ENCODE data around the gene FANCF. TPM values are rescaled to one million over a fixed set of nuclear protein-coding genes. Genes with fewer than 3 reads are reported as not detected.

The FANCF gene, protein sequence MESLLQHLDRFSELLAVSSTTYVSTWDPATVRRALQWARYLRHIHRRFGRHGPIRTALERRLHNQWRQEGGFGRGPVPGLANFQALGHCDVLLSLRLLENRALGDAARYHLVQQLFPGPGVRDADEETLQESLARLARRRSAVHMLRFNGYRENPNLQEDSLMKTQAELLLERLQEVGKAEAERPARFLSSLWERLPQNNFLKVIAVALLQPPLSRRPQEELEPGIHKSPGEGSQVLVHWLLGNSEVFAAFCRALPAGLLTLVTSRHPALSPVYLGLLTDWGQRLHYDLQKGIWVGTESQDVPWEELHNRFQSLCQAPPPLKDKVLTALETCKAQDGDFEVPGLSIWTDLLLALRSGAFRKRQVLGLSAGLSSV
- 9.0 TPM for polyA plus RNA-seq (2013, experiment 1 of 2)
- 8.0 TPM for polyA plus RNA-seq (2013, experiment 2 of 2)

DNA sequence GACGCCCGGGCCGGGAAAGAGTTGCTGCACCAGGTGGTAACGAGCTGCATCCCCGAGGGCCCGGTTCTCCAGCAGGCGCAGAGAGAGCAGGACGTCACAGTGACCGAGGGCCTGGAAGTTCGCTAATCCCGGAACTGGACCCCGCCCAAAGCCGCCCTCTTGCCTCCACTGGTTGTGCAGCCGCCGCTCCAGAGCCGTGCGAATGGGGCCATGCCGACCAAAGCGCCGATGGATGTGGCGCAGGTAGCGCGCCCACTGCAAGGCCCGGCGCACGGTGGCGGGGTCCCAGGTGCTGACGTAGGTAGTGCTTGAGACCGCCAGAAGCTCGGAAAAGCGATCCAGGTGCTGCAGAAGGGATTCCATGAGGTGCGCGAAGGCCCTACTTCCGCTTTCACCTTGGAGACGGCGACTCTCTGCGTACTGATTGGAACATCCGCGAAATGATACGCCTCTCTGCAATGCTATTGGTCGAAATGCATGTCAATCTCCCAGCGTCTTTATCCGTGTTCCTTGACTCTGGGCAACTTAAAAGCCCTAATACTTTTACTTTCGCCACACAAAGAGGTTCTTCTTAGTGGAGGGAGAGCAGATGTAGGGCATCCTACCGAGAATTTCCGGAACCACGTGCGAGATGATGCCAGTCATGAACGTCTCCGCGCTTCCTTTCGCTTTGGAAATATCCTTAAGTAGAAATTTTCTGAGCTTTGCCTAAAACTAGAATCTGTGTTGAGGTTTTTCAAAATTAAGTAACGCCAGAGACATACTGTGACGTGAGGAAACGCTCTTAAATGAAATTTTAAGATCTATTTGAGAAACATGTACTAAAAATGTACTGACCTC, at the start of gene FANCF:
TSS of gene FANCF (minus strand) at position 376 of the 840 bp plus-strand sequence. CDS start at position 363, 13 bp downstream.
- WGBS, 2 experiments (ENCODE audit: insufficient coverage in 2 of 2): 5 to 6% methylated on average over 45 to 48 of the region's 55 CpGs
- Histone ChIP-seq H3K27ac (ENCODE audit: low read depth, low read length, severe bottlenecking) (peak within 1 kb of the TSS; percentile 82), H3K4me3 (ENCODE audit: extremely low read depth, insufficient read depth, low read length, poor library complexity, severe bottlenecking) (peak within 1 kb of the TSS; percentile 68), H3K36me3 (ENCODE audit: control insufficient read depth, insufficient read depth, low read length) (no peaks in the 10 kb centered on the region), H3K4me1 (ENCODE audit: control insufficient read depth, insufficient read depth, low read length, poor library complexity, severe bottlenecking) (no peaks in the 10 kb centered on the region), H3K9me3 (ENCODE audit: control insufficient read depth, low read length) (no peaks in the 10 kb centered on the region)

DNA sequence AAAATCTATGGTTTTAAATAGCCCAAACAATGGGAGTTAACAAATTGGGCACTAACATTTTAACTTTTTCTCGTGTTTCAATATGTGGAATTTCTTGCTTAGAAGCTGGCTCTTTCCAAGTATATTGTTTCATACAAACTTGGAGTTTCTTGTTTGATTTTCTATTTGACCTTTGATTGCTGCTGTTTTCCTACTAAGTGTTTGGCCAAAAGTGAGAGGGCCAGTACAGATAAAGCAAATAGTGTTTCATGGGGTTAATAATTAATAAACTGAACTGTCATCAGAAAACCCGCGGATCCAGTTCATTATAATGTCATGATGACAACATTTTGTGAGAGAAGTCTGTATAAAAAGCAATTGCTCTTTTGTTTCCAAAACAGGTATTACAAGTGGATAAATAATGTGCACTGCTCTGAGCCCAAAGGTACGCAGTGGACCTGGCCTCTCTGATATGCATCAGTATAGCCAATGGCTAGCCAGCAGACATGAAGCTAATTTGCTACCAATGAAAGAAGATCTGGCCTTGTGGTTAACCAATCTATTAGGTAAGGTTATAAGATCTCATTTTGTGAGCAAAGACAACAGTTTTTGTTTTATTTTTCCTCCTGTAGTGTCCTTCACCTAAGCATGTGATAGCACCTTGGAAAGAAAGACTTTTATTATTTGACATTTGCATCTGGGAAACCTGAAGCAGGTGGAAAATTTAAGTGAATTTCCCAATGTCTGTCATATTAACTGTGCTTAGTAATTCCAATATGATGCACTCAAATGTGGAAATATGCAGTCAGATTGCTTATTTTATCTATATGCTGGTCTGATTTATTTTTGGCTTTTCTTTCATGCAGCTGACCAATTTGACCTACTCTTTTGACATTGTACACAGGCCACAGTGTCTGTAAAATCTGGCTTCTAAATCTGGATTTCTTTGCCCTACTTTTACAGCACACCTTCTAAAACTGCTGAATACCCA, 49.1 kb upstream of the FANCF start:
- WGBS, 2 experiments (ENCODE audit: insufficient coverage in 2 of 2): 85 to 91% methylated on average over 1 to 3 of the region's 4 CpGs
- Histone ChIP-seq H3K36me3 (ENCODE audit: control insufficient read depth, insufficient read depth, low read length) (no peaks in the 10 kb centered on the region), H3K27ac (ENCODE audit: low read depth, low read length, severe bottlenecking) (no peak overlapping the region), H3K4me1 (ENCODE audit: control insufficient read depth, insufficient read depth, low read length, poor library complexity, severe bottlenecking) (no peaks in the 10 kb centered on the region), H3K4me3 (ENCODE audit: extremely low read depth, insufficient read depth, low read length, poor library complexity, severe bottlenecking) (no peak overlapping the region), H3K9me3 (ENCODE audit: control insufficient read depth, low read length) (no peaks in the 10 kb centered on the region)

DNA sequence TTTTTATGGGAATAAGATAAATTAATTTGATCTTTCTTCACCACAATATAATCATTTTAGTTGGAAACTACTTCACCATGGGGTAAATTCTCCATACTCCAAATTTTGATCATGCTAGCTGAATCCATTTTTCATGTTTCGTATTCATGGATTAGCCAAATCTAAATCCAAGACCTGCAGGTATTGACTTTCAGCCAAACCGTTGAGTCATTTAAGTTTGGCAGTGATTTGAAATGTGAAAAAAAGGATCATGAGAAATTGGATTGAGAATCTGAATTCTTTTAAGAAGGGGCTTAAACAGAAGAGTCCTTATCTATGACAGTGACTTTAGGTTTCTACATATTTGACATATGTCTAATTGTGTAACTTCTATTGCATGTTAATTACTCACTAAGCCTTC, 46.1 kb upstream of the FANCF start:
- H3K36me3 ChIP-seq (ENCODE audit: control insufficient read depth, insufficient read depth, low read length): no peaks in the 10 kb centered on the region
- WGBS, 2 experiments (ENCODE audit: insufficient coverage in 2 of 2): 100% methylated on average over 1 of the region's 2 CpGs
- H3K4me3 ChIP-seq (ENCODE audit: extremely low read depth, insufficient read depth, low read length, poor library complexity, severe bottlenecking): no peak overlapping the region

DNA sequence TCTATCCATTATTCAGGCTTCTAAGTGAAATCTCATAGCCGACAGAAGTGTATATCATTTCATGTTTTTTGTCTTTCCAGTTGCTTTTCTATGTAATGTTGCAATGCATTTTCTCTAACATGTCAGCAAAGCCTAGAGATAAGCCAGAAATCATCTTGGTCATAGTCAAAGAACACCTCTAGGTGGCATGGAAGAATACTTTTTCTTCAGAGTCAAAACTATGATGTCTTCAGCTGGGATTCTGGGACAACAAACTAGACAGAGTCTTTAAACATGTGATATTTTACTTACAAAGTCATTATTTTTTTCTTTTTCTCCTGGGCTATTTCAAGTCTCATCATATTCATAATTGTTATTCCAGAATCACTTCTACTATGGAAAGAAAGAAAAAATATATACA, 45.2 kb upstream of the FANCF start:
- Histone ChIP-seq H3K36me3 (ENCODE audit: control insufficient read depth, insufficient read depth, low read length) (no peaks in the 10 kb centered on the region), H3K4me3 (ENCODE audit: extremely low read depth, insufficient read depth, low read length, poor library complexity, severe bottlenecking) (no peak overlapping the region), H3K4me1 (ENCODE audit: control insufficient read depth, insufficient read depth, low read length, poor library complexity, severe bottlenecking) (no peaks in the 10 kb centered on the region), H3K27ac (ENCODE audit: low read depth, low read length, severe bottlenecking) (no peak overlapping the region), H3K9me3 (ENCODE audit: control insufficient read depth, low read length) (no peaks in the 10 kb centered on the region)
- 17% methylated on average over 1 of the region's 1 CpG; no CpG with 5 or more reads in 1 of the 2 experiments for WGBS, 2 experiments (ENCODE audit: insufficient coverage in 2 of 2)

More for the DNA sequence above, 46.1 kb upstream of the FANCF start:
- Histone ChIP-seq H3K4me1 (ENCODE audit: control insufficient read depth, insufficient read depth, low read length, poor library complexity, severe bottlenecking) (no peaks in the 10 kb centered on the region), H3K9me3 (ENCODE audit: control insufficient read depth, low read length) (no peaks in the 10 kb centered on the region), H3K27ac (ENCODE audit: low read depth, low read length, severe bottlenecking) (no peak overlapping the region)

DNA sequence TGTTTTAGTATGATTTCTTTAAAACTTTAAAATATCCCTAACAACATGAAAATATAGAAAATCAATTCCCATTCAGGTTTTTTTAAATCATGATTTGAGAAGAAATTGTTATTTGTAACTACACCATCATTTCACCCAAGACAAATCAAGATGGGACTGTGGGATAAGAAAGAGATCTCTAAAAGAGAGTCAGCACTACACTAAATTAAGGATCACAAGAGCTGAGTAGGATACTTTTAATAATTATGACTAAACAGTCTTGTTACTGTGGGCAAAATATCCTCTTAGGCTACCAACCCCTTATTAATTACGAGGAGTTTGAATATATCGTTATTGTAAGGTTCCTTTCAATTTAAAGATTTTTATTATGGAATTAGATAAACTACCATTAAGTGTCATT, 43.7 kb upstream of the FANCF start:
- WGBS, 2 experiments (ENCODE audit: insufficient coverage in 2 of 2): no CpG with 5 or more reads among the region's 2 CpGs
- Histone ChIP-seq H3K4me3 (ENCODE audit: extremely low read depth, insufficient read depth, low read length, poor library complexity, severe bottlenecking) (no peak overlapping the region), H3K27ac (ENCODE audit: low read depth, low read length, severe bottlenecking) (no peak overlapping the region), H3K36me3 (ENCODE audit: control insufficient read depth, insufficient read depth, low read length) (no peaks in the 10 kb centered on the region), H3K9me3 (ENCODE audit: control insufficient read depth, low read length) (no peaks in the 10 kb centered on the region), H3K4me1 (ENCODE audit: control insufficient read depth, insufficient read depth, low read length, poor library complexity, severe bottlenecking) (no peaks in the 10 kb centered on the region)

DNA sequence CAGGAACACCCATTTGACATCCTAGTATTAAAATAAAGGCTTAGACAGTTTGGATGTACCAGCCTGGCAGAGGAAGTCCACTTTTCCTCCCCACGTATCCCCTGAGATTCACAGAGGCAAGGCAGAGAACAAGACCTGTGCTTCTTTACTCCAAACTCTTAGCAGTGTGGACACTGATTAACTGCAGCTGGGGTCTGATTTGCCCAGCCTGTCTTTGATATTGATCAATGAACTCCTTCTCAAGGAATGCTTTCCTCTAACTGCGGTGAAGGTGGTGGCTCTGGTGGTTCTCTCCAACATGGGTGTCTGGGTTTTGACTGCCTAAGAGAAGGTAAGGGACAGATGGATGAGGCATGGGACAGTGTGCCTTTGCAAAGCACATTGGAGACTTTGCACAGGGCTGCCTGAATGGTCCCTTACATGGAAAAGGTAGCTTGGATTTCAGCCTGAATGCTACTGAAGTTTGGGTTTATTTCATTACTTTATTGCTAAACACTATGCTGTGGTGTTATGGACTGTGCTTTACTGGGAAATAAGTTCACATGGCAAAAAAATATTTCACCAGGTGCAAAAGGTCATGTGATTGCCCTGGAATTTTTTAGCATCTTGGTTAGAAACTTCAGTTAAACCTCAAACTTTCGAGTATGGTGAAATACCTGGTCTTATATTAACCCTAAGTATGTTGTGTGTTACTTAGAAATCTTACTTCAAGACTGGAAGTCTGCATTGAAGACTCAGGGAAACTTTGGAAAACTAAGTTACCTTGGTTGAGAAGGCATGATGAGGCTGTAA, 42.6 kb upstream of the FANCF start:
- Histone ChIP-seq H3K36me3 (ENCODE audit: control insufficient read depth, insufficient read depth, low read length) (no peaks in the 10 kb centered on the region), H3K4me1 (ENCODE audit: control insufficient read depth, insufficient read depth, low read length, poor library complexity, severe bottlenecking) (no peaks in the 10 kb centered on the region), H3K9me3 (ENCODE audit: control insufficient read depth, low read length) (no peaks in the 10 kb centered on the region), H3K4me3 (ENCODE audit: extremely low read depth, insufficient read depth, low read length, poor library complexity, severe bottlenecking) (no peak overlapping the region), H3K27ac (ENCODE audit: low read depth, low read length, severe bottlenecking) (no peak overlapping the region)
- 88 to 100% methylated on average over 2 of the region's 3 CpGs for WGBS, 2 experiments (ENCODE audit: insufficient coverage in 2 of 2)

DNA sequence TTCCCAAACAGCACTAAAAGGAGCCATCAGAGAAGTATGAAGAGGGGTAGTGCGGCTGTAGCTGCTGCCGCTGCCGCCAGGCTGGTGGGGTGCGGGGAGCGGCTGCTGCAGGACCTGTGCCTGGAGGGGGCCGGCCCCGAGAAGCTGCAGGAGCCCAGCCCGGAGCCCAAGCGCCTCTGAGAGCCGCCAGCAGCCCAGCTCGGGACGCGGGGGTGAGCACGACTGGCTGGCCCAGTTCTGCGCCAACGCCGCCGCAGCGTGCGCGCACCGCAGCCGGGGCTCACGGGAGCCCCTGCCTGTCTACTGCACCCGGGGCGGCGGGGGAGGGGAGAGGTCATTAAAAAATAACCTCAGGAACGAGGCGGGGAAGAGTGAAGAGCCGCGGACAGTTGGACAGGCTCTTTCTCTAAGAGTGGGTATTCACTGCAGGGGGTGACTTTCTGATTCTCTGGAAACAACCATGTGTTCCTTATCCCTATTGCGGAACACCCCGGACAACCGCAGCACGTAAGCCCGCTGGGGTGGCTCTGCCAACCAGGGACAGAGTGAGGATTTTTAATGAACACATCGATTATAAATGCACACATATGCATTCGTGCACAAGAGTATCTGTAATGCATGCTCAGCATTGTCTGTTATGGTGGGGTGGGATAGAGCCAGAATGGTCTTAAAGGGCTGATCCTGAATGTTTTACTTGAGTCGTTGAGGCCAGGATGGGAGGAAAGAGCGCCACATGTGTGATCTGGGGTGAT, 41.2 kb upstream of the FANCF start:
- Histone ChIP-seq H3K4me1 (ENCODE audit: control insufficient read depth, insufficient read depth, low read length, poor library complexity, severe bottlenecking) (no peaks in the 10 kb centered on the region), H3K27ac (ENCODE audit: low read depth, low read length, severe bottlenecking) (no peak overlapping the region), H3K9me3 (ENCODE audit: control insufficient read depth, low read length) (no peaks in the 10 kb centered on the region), H3K4me3 (ENCODE audit: extremely low read depth, insufficient read depth, low read length, poor library complexity, severe bottlenecking) (peak overlapping the region; percentile 41), H3K36me3 (ENCODE audit: control insufficient read depth, insufficient read depth, low read length) (no peaks in the 10 kb centered on the region)
- 8 to 10% methylated on average over 15 to 33 of the region's 40 CpGs for WGBS, 2 experiments (ENCODE audit: insufficient coverage in 2 of 2)

DNA sequence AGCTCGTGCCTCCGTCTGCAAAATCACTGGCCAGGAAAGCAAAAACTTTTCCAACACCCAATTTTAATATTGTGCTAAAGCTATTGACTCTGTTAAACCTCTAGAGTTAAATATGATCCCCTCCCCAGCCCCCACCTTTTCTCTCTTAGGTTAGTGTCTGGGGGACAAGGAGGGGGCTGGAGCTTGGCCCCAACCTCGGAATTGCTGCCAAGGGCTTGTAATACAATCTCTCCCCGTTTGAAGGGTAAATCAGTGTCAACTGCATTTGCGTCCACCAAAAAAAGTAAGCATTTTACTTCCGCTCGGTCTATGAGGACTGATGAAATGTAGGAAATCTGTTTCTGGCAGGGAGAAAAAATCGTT, 40.7 kb upstream of the FANCF start, which contains the start of gene GAS2:
TSS of gene GAS2 (plus strand) at position 287 of the 363 bp plus-strand sequence. CDS start 8,259 bp downstream, outside the sequence.
- WGBS, 2 experiments (ENCODE audit: insufficient coverage in 2 of 2): 9% methylated on average over 4 of the region's 8 CpGs; no CpG with 5 or more reads in 1 of the 2 experiments
- Histone ChIP-seq H3K4me3 (ENCODE audit: extremely low read depth, insufficient read depth, low read length, poor library complexity, severe bottlenecking) (peak within 1 kb of the TSS; percentile 41), H3K4me1 (ENCODE audit: control insufficient read depth, insufficient read depth, low read length, poor library complexity, severe bottlenecking) (no peaks in the 10 kb centered on the region), H3K9me3 (ENCODE audit: control insufficient read depth, low read length) (no peaks in the 10 kb centered on the region), H3K27ac (ENCODE audit: low read depth, low read length, severe bottlenecking) (no peak within 1 kb of the TSS), H3K36me3 (ENCODE audit: control insufficient read depth, insufficient read depth, low read length) (no peaks in the 10 kb centered on the region)

DNA sequence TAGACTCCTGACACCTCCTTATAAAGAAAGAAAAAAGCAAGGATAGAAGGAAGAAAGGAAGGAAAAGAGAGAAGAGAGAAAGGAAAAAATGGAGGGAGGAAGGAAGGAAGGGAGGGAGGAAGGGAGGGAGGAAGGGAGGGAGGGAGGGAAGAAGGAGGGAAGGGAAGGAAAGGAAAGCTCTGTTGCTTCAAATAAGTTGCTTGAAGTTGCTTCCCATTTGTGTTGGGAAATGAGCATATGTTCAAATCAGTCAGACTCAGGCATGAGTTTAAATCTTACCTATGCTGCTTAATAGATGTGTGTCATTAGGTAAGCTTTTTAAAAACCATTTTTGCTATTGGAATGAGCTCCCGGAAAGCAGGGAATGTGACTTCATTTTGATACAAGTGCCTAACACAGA, 34.2 kb upstream of the FANCF start:
- no peak overlapping the region for H3K27ac ChIP-seq (ENCODE audit: low read depth, low read length, severe bottlenecking)
- WGBS, 2 experiments (ENCODE audit: insufficient coverage in 2 of 2): 88% methylated on average over 1 of the region's 1 CpG; no CpG with 5 or more reads in 1 of the 2 experiments
- no peaks in the 10 kb centered on the region for H3K36me3 ChIP-seq (ENCODE audit: control insufficient read depth, insufficient read depth, low read length)
- no peaks in the 10 kb centered on the region for H3K9me3 ChIP-seq (ENCODE audit: control insufficient read depth, low read length)
- no peak overlapping the region for H3K4me3 ChIP-seq (ENCODE audit: extremely low read depth, insufficient read depth, low read length, poor library complexity, severe bottlenecking)
- no peaks in the 10 kb centered on the region for H3K4me1 ChIP-seq (ENCODE audit: control insufficient read depth, insufficient read depth, low read length, poor library complexity, severe bottlenecking)
